Airway epithelial cell (primary cell): Measurements from ENCODE around the gene SMU1. TPM values are rescaled to one million over a fixed set of nuclear protein-coding genes. Genes with fewer than 3 reads are reported as not detected.

Experiments
- total RNA-seq: library from RNA; depleted of rRNA; stranded (reverse); fragments of >200 nt; gene quantifications from 2 replicates; pipeline ENCODE4 v1.2.3, GENCODE V29; 2015

Gene SMU1
- 13.7 and 17.0 TPM in 2 replicates for total RNA-seq

DNA sequence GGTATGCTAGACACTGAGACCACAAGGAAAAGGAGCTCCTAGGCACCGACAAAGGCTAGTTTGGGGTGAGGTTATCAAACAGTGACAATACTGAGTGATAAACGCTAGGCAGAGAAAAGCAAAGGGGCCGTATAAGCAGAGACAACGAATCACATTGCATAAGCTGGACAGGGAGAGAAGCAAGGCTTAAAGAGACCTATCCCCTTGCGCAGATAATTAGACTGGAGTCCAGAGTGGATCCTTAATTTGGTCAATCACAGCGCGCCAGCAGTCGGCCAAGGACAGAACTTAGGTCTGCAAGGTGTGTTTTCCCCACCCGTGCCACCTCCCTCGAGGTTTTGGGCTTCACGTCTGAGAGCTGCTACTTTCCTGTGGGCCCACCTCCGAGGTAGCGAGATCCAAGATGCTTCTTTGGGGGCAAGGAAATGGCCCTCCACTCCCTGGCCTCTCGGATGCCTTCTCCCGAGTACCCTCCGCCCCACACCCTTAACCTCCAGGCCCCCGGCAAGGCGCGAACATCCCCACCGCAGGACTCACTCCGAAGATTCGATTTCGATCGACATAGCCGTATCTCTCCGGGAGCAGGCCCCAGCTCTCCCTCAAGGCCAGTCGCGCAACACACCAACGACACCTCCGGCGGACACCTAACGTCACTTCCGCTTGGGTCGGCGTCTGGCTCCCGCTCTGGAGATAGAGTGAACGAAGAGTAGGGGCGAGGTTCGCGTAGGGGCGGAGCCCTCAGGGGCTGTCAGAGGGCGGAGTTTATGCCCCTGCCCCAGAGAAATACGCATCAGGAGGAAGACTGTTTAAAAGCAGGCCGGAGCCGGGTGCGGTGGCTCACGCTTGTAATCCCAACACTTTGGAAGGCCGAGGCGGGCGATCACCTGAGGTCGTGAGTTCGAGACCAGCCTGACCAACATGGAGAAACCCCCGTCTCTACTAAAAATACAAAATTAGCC, at the start of gene SMU1:
Gene SMU1 (minus strand): TSS at position 629 of the 959 bp plus-strand sequence. CDS start 66 bp downstream, at position 563.

DNA sequence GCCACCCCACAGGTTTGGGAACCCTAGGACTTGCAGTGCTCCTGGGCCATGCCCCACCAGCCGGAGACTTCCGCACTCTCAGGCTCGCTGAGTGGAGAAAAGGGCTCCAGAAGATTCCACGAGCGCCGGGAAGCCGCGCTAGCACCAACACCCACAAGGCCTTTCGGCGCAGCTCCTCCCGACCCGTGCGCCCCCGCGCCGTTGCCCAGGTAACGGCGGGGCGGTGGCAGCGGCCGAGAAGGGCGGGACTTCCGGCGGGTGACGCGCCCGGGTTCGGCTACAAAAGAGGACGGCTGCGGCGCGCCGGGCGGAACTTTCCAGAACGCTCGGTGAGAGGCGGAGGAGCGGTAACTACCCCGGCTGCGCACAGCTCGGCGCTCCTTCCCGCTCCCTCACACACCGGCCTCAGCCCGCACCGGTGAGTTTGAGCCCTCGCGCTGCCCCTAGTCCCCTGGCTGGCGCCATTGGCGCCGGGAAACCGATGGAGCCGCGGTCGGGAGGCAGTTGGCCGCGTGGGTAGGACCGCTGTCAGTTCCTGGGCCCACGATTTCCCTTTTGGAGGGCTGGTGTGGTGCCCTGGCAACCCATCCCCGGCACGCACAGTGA, 51.4 kb downstream of the SMU1 start, which contains the start of gene DNAJA1:
Gene DNAJA1 (plus strand): TSS at position 308 of the 606 bp plus-strand sequence. CDS start 1,212 bp downstream, outside the sequence.

Other genes starting within 250 kb of the SMU1 start
- gene APTX, start 75.0 kb downstream of the SMU1 start, total RNA-seq = 42.3 and 47.9 TPM in 2 replicates
- gene DNAJA1, start 51.4 kb downstream of the SMU1 start, total RNA-seq = 77.1 TPM in 2 replicates
- 80.5 and 107 TPM in 2 replicates for gene B4GALT1, start 90.7 kb upstream of the SMU1 start, total RNA-seq
- gene SPINK4, start 163.5 kb upstream of the SMU1 start, total RNA-seq = not detected in 2 replicates
- gene BAG1, start 188.0 kb upstream of the SMU1 start, total RNA-seq = 49.4 and 80.9 TPM in 2 replicates
- gene CHMP5, start 188.4 kb upstream of the SMU1 start, total RNA-seq = 92.7 and 94.4 TPM in 2 replicates
- gene NFX1, start 213.8 kb upstream of the SMU1 start, total RNA-seq = 21.5 and 26.8 TPM in 2 replicates